HG03064 (cell line): ENCODE results near the gene ZNF521.

Experiments used
- ATAC-seq: cut with Tn5 transposase; IDR thresholded peaks from one replicate; pipeline ENCODE4 v1.9.1; 2021; ENCODE audit warnings: low read depth; ENCODE audit not compliant: unreplicated experiment

Gene ZNF521

DNA sequence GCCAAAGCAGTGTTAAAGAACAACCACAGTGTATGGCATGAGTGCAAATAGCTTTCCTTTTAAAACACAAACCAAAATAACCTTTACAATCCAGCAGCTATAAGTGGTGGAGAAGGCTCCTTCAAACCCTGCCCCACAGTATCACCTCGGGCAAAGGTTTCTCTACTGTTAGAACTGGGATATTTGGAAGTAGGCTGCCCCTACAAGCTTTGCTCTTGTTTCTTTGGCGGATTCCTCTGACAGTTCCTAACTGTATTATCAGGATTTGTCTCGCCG is 214.8 kb downstream of the ZNF521 start:
- no peak for ATAC-seq

DNA sequence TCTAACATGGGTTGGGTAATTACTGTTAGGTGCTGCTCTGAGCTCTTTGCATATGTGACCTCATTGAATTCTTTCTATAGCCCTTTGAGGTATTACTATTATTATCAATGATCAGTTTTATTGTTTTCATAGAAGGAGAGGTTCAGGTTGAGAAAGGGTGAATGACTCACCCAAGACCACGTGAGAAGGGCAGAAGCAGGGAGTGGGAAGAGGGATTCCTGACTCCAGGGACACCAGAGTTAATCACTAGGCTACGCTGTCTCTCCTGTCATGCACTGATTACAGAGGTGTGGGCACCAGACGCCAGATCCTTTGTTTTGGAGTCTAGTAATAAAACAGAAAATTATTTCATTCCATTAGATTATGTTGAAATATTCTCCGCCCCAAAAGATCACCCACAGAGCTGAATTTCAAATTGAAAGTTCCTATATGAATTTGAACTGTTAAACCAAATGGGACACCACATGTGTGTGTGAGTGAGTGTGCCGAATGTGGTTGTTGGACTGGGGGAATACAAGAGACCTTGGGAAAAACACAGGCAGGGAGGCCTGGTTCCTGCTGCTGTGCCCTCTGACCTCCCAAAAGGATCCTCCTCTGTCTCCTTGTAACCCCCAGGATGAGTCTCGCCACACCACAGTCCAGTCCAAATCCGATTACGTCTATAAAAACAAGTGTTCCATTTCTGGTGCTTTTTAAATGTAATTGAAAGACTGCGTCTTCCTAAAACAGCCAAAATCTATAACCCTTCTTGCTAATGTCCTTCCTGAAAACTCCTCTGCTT is 215.4 kb downstream of the ZNF521 start:
- no peak for ATAC-seq

DNA sequence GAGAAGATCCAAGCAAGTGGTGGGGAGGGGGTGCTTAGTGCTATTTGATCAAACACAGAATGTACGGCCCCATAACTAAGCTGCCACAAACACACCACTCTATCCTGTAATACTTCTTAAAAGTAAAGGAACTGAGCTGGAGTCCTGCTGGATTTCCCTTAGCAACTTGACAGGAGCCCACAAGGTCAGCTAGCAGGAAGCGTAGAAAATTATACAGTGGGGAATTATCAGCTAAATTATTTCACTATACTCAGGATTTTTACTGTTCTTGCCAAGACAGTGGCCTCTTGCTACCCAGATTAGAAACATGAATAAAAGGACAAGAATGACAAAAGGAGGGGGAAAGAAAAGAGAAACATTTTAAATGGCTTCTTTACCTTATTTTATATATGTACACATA is 217.1 kb downstream of the ZNF521 start:
- no peak for ATAC-seq

DNA sequence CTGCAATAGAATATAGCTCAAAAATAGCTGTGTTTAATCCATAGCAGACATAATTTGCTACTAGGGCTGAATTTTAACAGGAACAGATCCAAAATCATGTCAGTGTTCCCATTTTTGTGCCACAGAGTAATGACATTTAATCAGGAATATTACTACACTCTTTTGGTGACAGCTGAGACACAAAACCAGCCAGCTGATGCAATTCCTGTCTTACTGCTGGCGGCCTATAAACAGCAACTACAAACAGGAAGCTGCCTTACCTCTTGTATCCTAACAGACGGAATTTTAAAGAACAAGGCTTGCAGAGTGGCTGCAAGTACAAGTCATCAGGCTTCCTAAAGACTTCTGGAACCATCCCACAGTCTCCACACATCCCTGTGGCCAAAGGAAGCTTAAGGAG is 218.1 kb downstream of the ZNF521 start:
- ATAC-seq, result no peak

DNA sequence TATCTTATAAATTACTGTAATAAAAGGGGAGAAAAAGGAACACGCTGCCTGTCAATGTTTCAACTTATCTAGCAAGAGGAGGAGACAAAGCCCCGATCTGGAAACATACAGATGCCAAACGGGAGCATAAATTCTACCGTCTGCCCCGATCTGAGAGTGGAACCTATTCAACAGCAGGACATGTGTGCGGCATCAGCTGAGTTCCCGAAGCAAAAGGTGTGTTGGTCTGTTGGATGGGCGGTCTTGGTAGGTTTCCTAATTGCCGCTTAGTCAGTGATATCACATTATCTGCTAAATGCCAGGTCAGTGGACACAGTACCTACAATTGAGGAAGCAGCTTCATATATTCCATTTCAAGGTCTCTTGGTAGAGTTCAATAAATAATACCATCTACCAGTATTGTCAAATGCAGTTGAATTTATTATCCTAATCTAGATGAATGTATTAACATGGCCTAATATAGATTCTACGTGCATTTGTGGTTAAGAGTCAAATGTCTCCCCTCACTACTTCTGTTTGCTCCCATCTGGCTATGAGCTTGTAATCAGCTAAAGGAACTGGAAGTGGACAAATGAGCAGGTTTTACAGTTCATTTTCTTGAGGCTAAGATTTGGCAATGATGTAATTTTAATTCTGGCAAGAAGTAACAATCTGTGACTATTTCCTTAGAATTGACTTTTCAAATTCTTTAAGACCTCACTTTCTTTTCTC is 219.0 kb downstream of the ZNF521 start:
- ATAC-seq, result no peak

DNA sequence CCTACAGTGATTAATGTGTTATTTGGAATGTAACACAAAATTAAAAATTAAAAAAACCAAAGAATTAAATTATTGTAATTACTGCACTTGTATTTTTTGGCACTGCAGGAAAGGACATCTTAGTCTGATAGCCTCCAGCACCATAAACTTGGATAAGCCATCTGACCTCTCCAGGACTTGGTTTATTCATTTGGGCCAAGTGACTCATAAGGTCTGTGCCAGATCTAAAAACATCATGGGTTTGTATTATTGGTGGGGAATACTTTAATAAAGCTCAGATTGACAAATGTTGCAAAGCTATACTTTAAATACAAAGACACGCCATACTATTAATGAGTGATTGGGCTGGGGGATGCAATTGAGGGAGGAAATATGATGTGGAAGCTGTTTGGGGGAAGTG is 225.2 kb downstream of the ZNF521 start:
- no peak for ATAC-seq

DNA sequence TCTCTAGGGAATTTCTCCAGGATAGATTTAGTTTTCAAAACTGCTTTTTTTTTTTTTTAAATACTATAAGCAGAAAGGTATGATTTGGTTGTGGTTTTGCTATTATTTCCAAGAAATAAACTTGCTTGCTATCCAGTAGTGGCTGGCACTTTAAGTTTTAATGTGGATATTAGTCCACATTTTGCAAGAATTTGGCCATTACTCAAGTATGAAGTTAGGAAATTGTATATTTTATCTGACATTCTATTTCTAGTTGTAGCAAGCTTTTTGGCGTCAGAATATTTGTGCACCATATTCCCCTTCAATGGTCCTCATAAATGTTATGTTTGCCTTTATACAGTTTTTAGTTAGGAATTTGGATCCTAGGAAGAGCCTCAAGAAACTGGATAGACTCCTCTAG is 226.3 kb downstream of the ZNF521 start:
- ATAC-seq, result no peak

DNA sequence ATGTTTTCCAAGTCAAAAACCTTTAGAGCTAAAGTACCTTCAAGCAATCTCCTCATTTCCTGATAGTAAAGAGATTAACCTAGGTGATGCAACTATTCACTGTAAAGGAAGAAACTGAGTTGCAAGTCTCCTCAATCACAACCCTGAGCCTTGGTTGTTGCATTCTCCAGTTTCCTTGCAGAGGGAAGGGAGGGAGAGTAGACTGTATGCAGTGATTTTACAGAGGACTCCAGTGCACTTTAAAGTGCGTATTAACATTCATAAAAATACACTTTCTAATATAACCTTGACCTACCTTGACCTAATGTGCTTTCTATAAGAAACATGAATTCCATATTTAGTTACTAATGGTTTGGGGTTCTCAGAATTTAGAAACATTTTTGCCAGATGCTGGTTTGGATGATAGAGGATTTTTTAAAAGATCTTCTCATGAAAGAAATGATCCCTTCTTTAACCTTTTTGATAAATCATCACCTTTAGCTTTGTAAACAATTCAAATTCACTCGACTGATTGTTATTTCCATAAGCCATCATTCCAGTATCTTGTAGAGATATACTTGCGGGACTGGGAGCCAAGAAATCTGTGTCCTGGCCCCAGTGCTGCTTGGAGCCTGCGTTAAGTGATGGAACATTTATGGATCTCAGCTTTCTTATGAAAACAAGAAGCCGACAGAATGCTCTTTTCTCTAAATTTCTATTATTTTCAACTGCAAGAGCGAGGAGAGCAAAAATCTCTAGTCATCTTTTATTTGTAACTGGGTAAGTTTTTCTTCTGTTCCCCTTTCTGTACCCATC is 228.3 kb downstream of the ZNF521 start:
- ATAC-seq, result no peak

DNA sequence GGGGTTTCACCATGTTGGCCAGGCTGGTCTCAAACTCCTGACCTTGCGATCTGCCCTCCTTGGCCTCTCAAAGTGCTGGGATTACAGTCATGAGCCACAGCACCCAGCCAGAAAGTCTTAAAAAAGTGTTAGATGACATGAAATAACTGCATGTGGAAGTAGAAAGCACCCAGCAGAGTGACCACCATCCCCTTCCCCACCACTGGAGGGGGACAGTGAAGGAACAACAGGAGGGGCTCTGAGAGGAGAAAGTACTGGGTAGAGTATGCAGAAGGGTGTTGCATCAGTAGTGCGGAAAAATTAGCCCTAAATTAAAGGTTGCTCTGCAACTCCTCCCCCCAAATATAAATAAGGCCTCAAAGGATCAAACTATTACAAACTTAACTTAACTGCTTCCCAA is 230.5 kb downstream of the ZNF521 start:
- ATAC-seq, result no peak

DNA sequence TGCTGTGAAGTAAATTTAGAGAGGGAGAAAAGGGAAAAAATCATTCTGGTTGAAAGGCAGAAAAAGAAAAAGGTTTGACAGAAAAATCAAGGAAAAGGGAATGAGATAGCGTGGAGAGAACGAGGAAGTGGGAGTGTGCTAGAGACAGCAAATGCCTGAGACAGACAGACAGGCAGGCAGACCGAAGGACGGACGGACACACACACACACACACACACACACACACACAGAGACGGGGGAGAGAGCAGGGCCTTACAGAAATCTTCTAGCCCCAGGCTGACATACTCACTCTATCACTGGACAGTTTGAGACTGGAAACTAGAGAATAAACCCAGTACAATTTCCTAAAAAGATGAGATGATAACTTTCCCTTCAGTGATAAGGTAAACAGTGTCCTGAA is 238.4 kb downstream of the ZNF521 start:
- no peak for ATAC-seq

DNA sequence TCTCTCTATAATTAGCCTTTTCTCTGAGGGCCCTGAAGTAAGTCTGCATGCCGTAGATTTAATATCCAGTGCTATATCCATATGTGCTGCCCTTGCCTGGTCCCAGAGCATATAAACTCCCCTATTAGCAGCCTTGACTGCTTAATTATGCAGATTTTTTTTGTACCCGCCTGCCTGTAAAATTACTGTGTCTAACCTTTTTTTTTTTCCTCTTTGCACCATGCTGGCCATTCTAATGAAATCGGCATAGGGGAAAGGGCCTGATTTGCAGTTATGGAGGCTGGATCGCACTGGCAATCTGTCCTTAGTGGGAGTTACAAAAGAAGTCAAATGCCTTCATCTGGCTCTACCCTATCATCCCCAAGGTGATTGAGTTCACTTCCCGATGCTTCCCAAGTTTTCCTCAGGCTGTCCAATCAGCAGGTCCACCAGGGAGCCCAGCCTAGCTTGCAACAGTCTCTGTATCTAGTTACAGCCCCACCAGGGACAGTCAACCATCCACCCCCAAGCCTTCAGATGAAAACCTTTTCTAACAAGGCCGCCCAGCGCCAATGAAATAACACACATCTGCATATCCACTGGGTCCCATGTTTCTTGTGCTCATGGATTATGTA is 239.0 kb downstream of the ZNF521 start:
- no peak for ATAC-seq

DNA sequence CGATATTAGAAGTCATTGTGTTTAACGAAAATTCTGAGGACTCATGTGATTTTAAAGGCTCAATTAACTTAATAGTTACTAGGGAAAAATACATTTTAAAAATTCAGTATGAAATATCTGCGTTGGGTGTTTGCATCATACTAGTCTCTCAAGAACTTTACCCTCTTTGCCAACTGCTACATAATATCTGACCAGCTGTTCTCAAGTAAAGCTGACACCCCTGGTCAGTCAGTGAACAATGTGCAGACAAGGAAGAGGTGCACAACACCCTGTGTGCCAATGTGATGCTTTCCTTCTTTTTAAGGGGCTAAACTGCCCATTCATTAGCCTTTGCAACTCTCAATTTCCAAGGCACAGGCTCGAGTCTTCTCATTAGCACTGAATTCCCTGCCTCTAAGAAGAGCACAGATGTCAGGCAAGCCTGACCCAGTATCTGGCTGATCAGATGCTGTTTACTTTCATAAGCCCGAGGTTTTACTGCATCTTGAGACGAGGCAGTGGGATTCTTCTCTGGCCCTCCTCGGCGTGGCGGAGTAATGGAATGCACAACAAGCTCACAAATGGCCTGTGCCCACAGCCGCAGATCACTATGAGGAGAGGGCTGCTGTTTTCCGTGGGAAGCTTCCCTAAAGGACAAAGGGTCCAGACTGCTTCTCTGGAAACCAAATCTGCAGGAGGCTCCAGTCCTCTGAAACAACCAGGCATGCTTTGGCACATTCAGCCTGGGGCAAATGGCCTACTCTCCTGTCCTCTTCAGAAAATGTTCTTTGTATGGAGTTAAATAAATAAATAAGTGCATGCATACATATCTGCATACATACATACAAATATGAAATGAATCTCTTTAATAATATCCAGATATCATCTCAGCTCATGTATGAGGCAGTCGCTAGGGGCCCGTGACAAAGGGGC is 240.3 kb downstream of the ZNF521 start:
- no peak for ATAC-seq

DNA sequence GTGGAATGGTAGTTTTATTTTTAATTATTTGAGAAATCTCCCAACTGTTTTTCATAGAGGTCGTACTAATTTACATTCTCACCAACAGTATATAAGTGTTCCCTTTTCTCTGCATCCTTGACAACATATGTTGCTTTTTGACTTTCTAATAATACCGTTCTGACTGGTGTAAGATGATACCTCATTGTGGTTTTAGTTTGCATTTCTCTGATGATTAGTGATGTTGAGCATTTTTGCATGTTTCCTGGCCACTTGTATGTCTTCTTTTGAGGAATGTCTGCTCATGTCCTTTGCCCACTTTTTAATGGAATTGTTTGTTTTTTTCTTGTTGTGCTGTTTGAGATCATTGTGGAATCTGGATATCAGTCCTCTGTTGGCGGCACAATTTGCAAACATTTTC is 242.5 kb downstream of the ZNF521 start:
- ATAC-seq, result no peak

DNA sequence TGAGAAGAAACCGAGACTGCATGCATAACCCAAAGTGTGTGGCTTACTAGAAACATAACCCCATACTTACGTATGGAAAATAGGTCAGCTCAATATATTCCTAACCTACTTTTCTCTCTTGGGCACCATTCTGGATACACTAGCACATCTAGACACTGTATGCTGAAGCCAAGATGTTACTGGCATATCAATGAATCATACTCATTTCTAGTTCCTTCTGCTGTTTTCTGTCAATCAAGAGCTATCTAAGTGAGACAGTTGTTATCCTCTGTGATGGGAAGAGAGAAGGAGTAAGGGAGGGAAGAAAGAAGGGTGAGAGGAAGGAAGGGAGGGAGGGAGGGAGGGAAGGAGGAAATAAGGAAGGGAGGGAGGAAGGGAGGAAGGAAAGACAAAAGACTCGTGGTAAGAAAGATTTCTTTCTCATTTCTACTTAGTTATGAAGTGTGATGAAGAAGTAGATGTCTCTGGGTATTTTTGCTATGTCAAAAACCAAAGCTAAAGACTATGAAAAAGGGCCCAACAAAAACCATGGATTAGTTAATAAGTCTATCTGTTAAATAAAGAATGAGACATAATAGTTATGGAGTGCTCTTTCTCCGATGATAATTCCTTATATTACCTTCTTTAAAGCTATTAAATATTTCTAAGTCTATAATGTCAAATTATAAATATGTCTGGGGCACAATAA is 248.4 kb downstream of the ZNF521 start:
- no peak for ATAC-seq

DNA sequence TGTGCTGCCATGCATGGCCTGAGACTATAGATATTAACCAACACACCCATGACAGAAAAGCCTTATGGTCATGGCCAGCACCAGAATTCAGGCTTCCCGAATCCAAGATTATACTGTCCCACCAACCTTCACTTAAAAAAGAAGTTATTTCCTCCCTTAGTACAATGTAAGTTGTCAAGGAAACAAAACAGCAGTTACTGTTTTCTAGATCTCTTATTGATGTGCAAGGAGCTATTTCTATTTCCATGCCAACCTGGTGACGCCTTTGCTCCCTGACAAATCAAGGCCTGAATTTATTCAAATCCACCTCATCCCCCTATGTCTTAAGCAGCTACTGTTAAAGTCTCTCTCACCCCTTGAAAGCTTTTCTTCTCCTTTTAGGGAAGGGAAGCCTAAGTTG is 249.3 kb downstream of the ZNF521 start:
- ATAC-seq, result no peak

DNA sequence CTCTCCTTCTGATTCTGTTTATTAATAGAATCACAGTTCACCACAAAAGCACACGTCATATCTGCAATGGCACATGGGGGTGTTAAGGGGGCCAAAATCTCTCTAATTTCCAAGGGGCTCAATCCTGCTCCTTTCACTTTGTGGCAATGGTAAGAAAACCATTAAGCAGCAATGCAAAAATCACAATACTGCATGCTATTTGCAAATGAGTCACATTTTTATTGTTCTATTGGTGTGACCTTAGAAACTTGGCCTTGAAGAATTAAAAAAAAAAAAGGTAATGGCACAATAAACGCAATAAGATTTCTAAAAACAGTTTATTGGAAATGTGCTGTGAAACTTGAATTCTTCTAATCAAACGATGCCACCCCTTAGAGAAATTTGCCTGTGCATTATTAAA is 251.5 kb downstream of the ZNF521 start:
- no peak for ATAC-seq

DNA sequence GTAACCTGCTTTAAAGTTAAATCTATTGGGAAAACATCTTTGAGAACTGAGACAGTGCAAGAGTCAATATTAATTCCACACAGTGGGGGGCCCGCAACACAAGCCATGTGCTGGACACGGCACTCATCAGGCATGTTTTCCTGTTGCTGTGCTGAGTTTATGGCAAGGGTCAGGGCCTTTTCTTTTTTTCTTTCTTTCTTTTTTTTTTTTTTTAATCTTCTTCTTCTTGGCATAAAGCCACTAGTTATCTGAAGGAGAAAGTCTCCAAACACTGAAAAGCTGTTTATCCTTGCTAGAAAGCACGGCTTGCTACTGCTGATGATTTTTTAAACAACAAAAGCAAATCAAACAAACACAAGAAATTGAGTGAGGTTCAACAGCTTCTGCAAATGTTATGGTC is 252.1 kb downstream of the ZNF521 start:
- ATAC-seq, result no peak

DNA sequence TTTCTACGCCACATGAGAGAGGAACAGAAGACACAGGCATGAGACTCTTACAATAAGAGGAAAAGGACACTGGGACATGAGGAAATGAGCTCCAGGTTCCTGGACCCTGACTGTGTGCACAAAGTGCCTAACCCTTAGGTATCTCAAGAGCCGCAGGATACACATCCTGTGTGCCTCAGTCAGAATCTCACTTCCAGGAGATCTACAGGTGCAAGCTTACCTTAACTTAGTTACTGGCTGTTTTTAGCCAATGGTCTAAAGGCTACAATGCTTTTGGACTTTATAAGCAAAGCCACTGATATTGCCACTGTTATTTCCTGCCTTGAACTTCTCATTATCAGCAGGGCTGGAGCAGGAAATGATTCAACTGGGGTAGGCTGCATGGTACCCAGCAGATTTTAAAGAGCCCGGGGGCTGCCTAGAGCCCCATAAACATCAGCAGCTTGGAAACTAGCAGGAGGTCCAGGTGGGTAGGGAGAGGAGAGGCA is 254.4 kb downstream of the ZNF521 start:
- no peak for ATAC-seq

DNA sequence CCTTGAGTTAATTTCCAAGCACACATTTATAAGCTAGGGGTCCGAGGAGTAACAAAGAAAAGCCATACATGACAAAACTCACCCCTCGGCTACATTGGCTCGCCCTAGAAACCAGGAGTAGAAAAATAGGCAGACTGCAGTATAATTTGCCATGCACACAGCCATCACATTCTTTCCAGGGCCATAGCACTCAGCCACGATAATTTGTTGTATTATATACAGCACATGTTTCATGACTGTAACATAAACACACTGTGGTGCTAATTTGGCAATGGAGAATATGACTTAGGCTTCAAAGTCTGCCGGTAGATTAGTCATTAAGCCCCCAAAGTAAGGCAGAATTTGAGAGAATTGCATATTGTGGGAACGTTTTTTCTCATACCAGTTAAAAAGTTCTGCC is 254.9 kb downstream of the ZNF521 start:
- ATAC-seq, result no peak

DNA sequence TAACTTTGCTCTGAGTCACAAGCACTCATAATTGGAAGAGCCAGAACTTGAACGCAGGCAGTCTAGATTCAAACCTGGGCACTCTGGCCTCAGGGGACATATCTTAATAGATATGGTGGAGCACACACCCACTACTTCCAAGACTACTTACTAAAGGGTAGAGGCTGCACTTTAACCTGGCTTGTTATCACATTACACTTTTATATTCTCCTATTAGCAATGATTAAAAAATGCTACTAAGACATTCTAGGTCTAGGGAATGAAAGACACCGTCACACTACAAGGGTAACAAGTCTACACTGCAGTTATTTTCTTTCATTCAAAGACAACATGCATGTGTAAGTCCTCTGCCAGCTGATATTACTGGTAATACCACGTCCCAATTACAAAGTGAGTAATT is 258.8 kb downstream of the ZNF521 start:
- ATAC-seq, result no peak
